Amygdala (tissue), 56 donors: Measurements from ENCODE around the gene KIAA1328.
"Not testable (repeated sequence)": the region's sequence is repeated elsewhere in the genome, so short reads cannot be mapped to it uniquely, and the experiment has no call there.

ENCODE experiments used
- DNase-seq, 56 donors: peaks; one replicate each; lab custom pipeline; 2025; lab: John Stamatoyannopoulos, UW

The KIAA1328 gene

GRCh38 chr18:36828630-36829361 lies at the start of gene KIAA1328, which contains the start of gene TPGS2:
TSS of gene KIAA1328 (plus strand) at chr18:36829127. CDS start at chr18:36829139, 12 bp downstream.
TSS of gene TPGS2 (minus strand) at chr18:36829002. CDS start at chr18:36828767, 235 bp downstream.
- DNase-seq: peak in 55 of 56 donors; percentile 41 to 95 (median 80)

GRCh38 chr18:36780748-36781147 lies 48.2 kb upstream of the KIAA1328 start:
- no peak for DNase-seq

GRCh38 chr18:36782710-36783109 lies 46.2 kb upstream of the KIAA1328 start:
- no peak for DNase-seq

GRCh38 chr18:36783792-36784191 lies 45.1 kb upstream of the KIAA1328 start:
- no peak for DNase-seq

GRCh38 chr18:36786686-36787085 lies 42.2 kb upstream of the KIAA1328 start:
- peak in 1 of 56 donors; percentile 10 for DNase-seq

GRCh38 chr18:36792634-36793283 lies 36.2 kb upstream of the KIAA1328 start:
- DNase-seq: no peak

- DNase-seq: no peak
Observed at GRCh38 chr18:36798738-36799473, 30.0 kb upstream of the KIAA1328 start.

GRCh38 chr18:36805105-36805504 lies 23.8 kb upstream of the KIAA1328 start:
- DNase-seq: no peak

- no peak for DNase-seq
Observed at GRCh38 chr18:36808681-36809080, 20.2 kb upstream of the KIAA1328 start.

GRCh38 chr18:36809590-36810381 lies 19.1 kb upstream of the KIAA1328 start:
- peak in 27 of 56 donors; percentile 1 to 51 (median 12) for DNase-seq

GRCh38 chr18:36811430-36811829 lies 17.5 kb upstream of the KIAA1328 start:
- DNase-seq: no peak

GRCh38 chr18:36811955-36812354 lies 17.0 kb upstream of the KIAA1328 start:
- no peak for DNase-seq

- peak in 2 of 56 donors; percentile 3 to 17 for DNase-seq
Observed at GRCh38 chr18:36812678-36813077, 16.2 kb upstream of the KIAA1328 start.

- no peak for DNase-seq
Observed at GRCh38 chr18:36813101-36813775, 15.7 kb upstream of the KIAA1328 start.

GRCh38 chr18:36813824-36814223 lies 15.1 kb upstream of the KIAA1328 start:
- no peak for DNase-seq

- DNase-seq: no peak
Observed at GRCh38 chr18:36814994-36815393, 13.9 kb upstream of the KIAA1328 start.

GRCh38 chr18:36816096-36816495 lies 12.8 kb upstream of the KIAA1328 start:
- not testable (repeated sequence) for DNase-seq

GRCh38 chr18:36817039-36817438 lies 11.9 kb upstream of the KIAA1328 start:
- no peak for DNase-seq

- no peak for DNase-seq
Observed at GRCh38 chr18:36818652-36819051, 10.3 kb upstream of the KIAA1328 start.

GRCh38 chr18:36819621-36820020 lies 9.3 kb upstream of the KIAA1328 start:
- no peak for DNase-seq
